HepG2 (cell line): Measurements from ENCODE around the gene PELI3. TPM values are rescaled to one million over a fixed set of nuclear protein-coding genes. Genes with fewer than 3 reads are reported as not detected.

Experiments used
- ATAC-seq: fragments of 200-7000 bp; cut with Tn5 transposase; 3 replicates; pipeline ENCODE4 v1.9.1; 2020; ENCODE audit warnings: mild to moderate bottlenecking, moderate library complexity
- BruUV-seq: library from RNA; stranded (reverse); fragments of 400-500 nt; replicated peaks from 2 replicates; lab custom pipeline; 2021; lab: Mats Ljungman, UMichigan
- CTCF ChIA-PET: fragments of 300-600 bp; formaldehyde crosslinking; extraction: SDS; loops from one replicate; lab custom pipeline; 2021; ENCODE audit warnings: low total read pairs, inconsistent platforms, low intra/inter-chr PET ratio; lab: Yijun Ruan, JAX
- POLR2A ChIA-PET: fragments of 350-600 bp; sonication (Branson Sonifier 250); formaldehyde crosslinking; loops from one replicate; lab custom pipeline; 2020; ENCODE audit warnings: antibody characterized with exemption, inconsistent platforms; lab: Yijun Ruan, JAX
- DNase-seq: peaks from one replicate; pipeline ENCODE4 v3.0.0-alpha.2; 2015; ENCODE audit warnings: low spot score
- FAIRE-seq: peaks from 3 replicates; lab custom pipeline; 2011; peaks lifted over from hg19 to GRCh38; lab: Jason Lieb, UNC
- H2AFZ ChIP-seq: one replicate; pipeline ENCODE4 v1.6.1; 2011; ENCODE audit warnings: low read length, inconsistent platforms
- H3K27ac ChIP-seq: fragments of 300-600 bp; 3 replicates; pipeline ENCODE4 v1.8.0; 2011; ENCODE audit warnings: mixed run types, mild to moderate bottlenecking, mixed read lengths, low read length, inconsistent platforms; ENCODE audit not compliant: insufficient read depth; ENCODE audit errors: extremely low read length
- H3K27me3 ChIP-seq, 2 experiments: fragments of 200-600 bp in 1 of 2; 2 replicates in 1 of 2; 3 replicates in 1 of 2; pipeline versions ENCODE4 v1.6.0 to v1.8.0; 2011; ENCODE audit warnings: low read length in 2 of 2, mild to moderate bottlenecking in 2 of 2, moderate library complexity in 2 of 2, inconsistent platforms in 1 of 2; ENCODE audit not compliant: insufficient read depth in 2 of 2, control insufficient read depth in 1 of 2
- H3K36me3 ChIP-seq, 2 experiments: fragments of 200-600 bp in 1 of 2; replicated peaks in 1 of 2; 2 replicates in 1 of 2; 3 replicates in 1 of 2; pipeline versions ENCODE4 v1.5.1 to v1.8.0; 2011; ENCODE audit warnings: low read length in 2 of 2, inconsistent platforms in 1 of 2; ENCODE audit not compliant: insufficient read depth in 2 of 2, control insufficient read depth in 1 of 2
- H3K4me1 ChIP-seq: 2 replicates; pipeline ENCODE4 v1.5.1; 2012; ENCODE audit warnings: low read length, inconsistent platforms; ENCODE audit not compliant: insufficient read depth
- H3K4me2 ChIP-seq: 2 replicates; pipeline ENCODE4 v1.6.0; 2011; ENCODE audit warnings: low read depth, low read length, inconsistent platforms
- H3K4me3 ChIP-seq, 3 experiments: fragments of 200-600 bp in 1 of 3; sonication (generic), shearing (Covaris generic) in 1 of 3; replicated peaks in 1 of 3; 2 replicates each; pipeline ENCODE4 v1.5.1; 2011 to 2016; ENCODE audit warnings: low read length in 3 of 3, inconsistent platforms in 2 of 3, low read depth in 2 of 3, mild to moderate bottlenecking in 2 of 3, control low read depth in 1 of 3, mixed read lengths in 1 of 3; ENCODE audit not compliant: insufficient read depth in 1 of 3
- H3K79me2 ChIP-seq: one replicate; pipeline ENCODE4 v1.6.1; 2011; ENCODE audit warnings: low read length, inconsistent platforms; ENCODE audit not compliant: insufficient read depth
- H3K9ac ChIP-seq: 2 replicates; pipeline ENCODE4 v1.6.0; 2011; ENCODE audit warnings: mild to moderate bottlenecking, low read depth, low read length, inconsistent platforms; ENCODE audit not compliant: insufficient read depth
- H3K9me3 ChIP-seq: 2 replicates; pipeline ENCODE4 v1.5.1; 2012; ENCODE audit warnings: mild to moderate bottlenecking, low read length
- H4K20me1 ChIP-seq: 2 replicates; pipeline ENCODE4 v1.6.0; 2011; ENCODE audit warnings: inconsistent platforms, mild to moderate bottlenecking, low read length, moderate library complexity; ENCODE audit not compliant: insufficient read depth
- AGO2 ChIP-seq: fragments of 200-400 bp; formaldehyde crosslinking; optimal IDR thresholded peaks from 2 replicates; pipeline ENCODE3; 2017; ENCODE audit warnings: mild to moderate bottlenecking, low read depth, low read length, moderate library complexity
- EP300 ChIP-seq, 3 experiments: sonication (generic) in 1 of 3; formaldehyde crosslinking in 1 of 3; IDR thresholded peaks; 2 replicates each; pipeline versions ENCODE4 v1.5.1 to v1.6.1; 2011 to 2020; ENCODE audit warnings: low read depth in 2 of 3, low read length in 2 of 3, borderline replicate concordance in 1 of 3, improper control_type of control experiment in 1 of 3, mild to moderate bottlenecking in 1 of 3, missing genetic modification reagents in 1 of 3, moderate library complexity in 1 of 3
- EZH2 ChIP-seq: conservative IDR thresholded peaks from 2 replicates; pipeline ENCODE4 v1.6.1; 2012; ENCODE audit warnings: mild to moderate bottlenecking, low read depth, low read length, moderate library complexity
- FOXA3 ChIP-seq: IDR thresholded peaks from 2 replicates; pipeline ENCODE4 v1.6.1; 2016; ENCODE audit warnings: missing genetic modification reagents, missing compliant biosample characterization
- FOXC1 ChIP-seq: sonication (generic); formaldehyde crosslinking; IDR thresholded peaks from 2 replicates; pipeline ENCODE4 v1.8.0; 2022; ENCODE audit warnings: mild to moderate bottlenecking, missing genetic modification reagents, borderline replicate concordance
- HINFP ChIP-seq: sonication (generic); formaldehyde crosslinking; IDR thresholded peaks from 2 replicates; pipeline ENCODE4 v1.4.0; 2020; ENCODE audit warnings: low read depth, mild to moderate bottlenecking, missing genetic modification reagents
- HMGXB3 ChIP-seq: sonication (generic); formaldehyde crosslinking; IDR thresholded peaks from 2 replicates; pipeline ENCODE4 v1.4.0; 2020; ENCODE audit warnings: missing genetic modification reagents, borderline replicate concordance
- IKZF1 ChIP-seq: fragments of 450-650 bp; IDR thresholded peaks from 2 replicates; pipeline ENCODE4 v1.7.1; 2016
- KAT8 ChIP-seq: IDR thresholded peaks from 2 replicates; pipeline ENCODE4 v1.6.1; 2016; ENCODE audit warnings: missing genetic modification reagents, missing compliant biosample characterization
- MAFK ChIP-seq, 2 experiments: IDR thresholded peaks in 1 of 2; conservative IDR thresholded peaks in 1 of 2; 2 replicates each; pipeline ENCODE4 v1.6.1; 2011; ENCODE audit warnings: improper control_type of control experiment in 2 of 2, low read length in 2 of 2
- MEF2D ChIP-seq: sonication (generic); formaldehyde crosslinking; IDR thresholded peaks from 2 replicates; pipeline ENCODE4 v1.5.1; 2020; ENCODE audit warnings: mild to moderate bottlenecking, missing genetic modification reagents
- NFATC3 ChIP-seq: sonication (generic); formaldehyde crosslinking; IDR thresholded peaks from 2 replicates; pipeline ENCODE4 v1.5.1; 2020; ENCODE audit warnings: mild to moderate bottlenecking, missing genetic modification reagents
- NFKB2 ChIP-seq: sonication (generic); formaldehyde crosslinking; IDR thresholded peaks from 2 replicates; pipeline ENCODE4 v1.4.0; 2020; ENCODE audit warnings: missing genetic modification reagents, borderline replicate concordance
- PHF8 ChIP-seq: sonication (generic); formaldehyde crosslinking; IDR thresholded peaks from 2 replicates; pipeline ENCODE4 v1.5.0; 2020; ENCODE audit warnings: missing genetic modification reagents
- PLRG1 ChIP-seq: fragments of 450-650 bp; conservative IDR thresholded peaks from 2 replicates; pipeline ENCODE4 v1.6.1; 2016
- SMAD3 ChIP-seq: sonication (generic); formaldehyde crosslinking; IDR thresholded peaks from 2 replicates; pipeline ENCODE4 v1.4.0; 2020; ENCODE audit warnings: missing genetic modification reagents
- ZBTB7A ChIP-seq: sonication (generic); formaldehyde crosslinking; IDR thresholded peaks from 2 replicates; pipeline ENCODE4 v1.8.0; 2022; ENCODE audit warnings: mild to moderate bottlenecking, missing genetic modification reagents
- WGBS: methylation state at CpG from one replicate; pipeline ENCODE4 v1.1.6; 2017; ENCODE audit warnings: low lambda C conversion rate; 5-methylcytosine and 5-hydroxymethylcytosine counted together
- in situ Hi-C: cut with HindIII; loops from 2 replicates; pipeline ENCODE4 v1.10.0; 2017; ENCODE audit warnings: low pct_unique_long_range_greater_than_20kb; ENCODE audit not compliant: extremely low pct_ligation_motif_present
- intact Hi-C: fragments of 100-400 bp; cut with micrococcal nuclease; formaldehyde crosslinking; loops from one replicate; pipeline ENCODE4 v1.10.0; 2022; ENCODE audit not compliant: unreplicated experiment
- polyA plus RNA-seq, 8 experiments: library from polyadenylated mRNA; depleted of rRNA in 3 of 8; stranded (reverse) in 7 of 8; unstranded in 1 of 8; fragments of >200 nt; fragmentation: Illumina TruSeq in 4 of 8; extraction: Trizol in 4 of 8; gene quantifications; 2 replicates each; pipeline versions ENCODE4 v1.2.1 to v1.2.3, GENCODE V29; 2011 to 2016; ENCODE audit warnings: low read depth in 4 of 8, missing spikeins in 1 of 8, mixed read lengths in 1 of 8; ENCODE audit not compliant: insufficient read depth in 1 of 8
- total RNA-seq, 5 experiments: library from RNA; depleted of rRNA; stranded (reverse); fragments of >200 nt; fragmentation: Illumina TruSeq; extraction: Trizol; gene quantifications; 2 replicates each; pipeline ENCODE4 v1.2.3, GENCODE V29; 2016; ENCODE audit warnings: low read depth in 1 of 5
- TF ChIP-seq, protein P1 (sequence below): sonication (generic); formaldehyde crosslinking; IDR thresholded peaks from 2 replicates; pipeline ENCODE4 v1.5.0; 2020; ENCODE audit warnings: missing genetic modification reagents

Gene PELI3
- total and polyA plus RNA-seq, 2 of the 13 experiments (the other 11 are each of a cell fraction or from before 2014, with no cell fraction given), result 2.0 to 4.0 TPM

- CTCF ChIA-PET, result no interaction called here
- no peak for FAIRE-seq
- TF ChIP-seq ZBTB7A (CRISPR knock-in tag) (no peak), NFATC3 (CRISPR knock-in tag) (no peak), NFKB2 (CRISPR knock-in tag) (no peak), MAFK (conservative IDR thresholded peaks at IDR 0.05 in 1 of 2, IDR thresholded peaks at IDR 0.05 in 1 of 2; ENCODE audit: low read length in 2 of 2) (no peak), AGO2 (no peak), KAT8 (no peak), HMGXB3 (CRISPR knock-in tag) (no peak), PHF8 (CRISPR knock-in tag) (no peak), SMAD3 (CRISPR knock-in tag) (no peak), HINFP (no peak), EZH2 (no peak), MEF2D (no peak), EP300 (IDR thresholded peaks at IDR 0.05; ENCODE audit: low read depth in 2 of 2, low read length in 2 of 2) (no peak), EP300 (CRISPR knock-in tag; IDR thresholded peaks at IDR 0.05; ENCODE audit: borderline replicate concordance) (no peak), FOXA3 (CRISPR knock-in tag) (no peak), FOXC1 (CRISPR knock-in tag) (no peak), IKZF1 (no peak), PLRG1 (no peak)
- TF ChIP-seq, protein P1, sequence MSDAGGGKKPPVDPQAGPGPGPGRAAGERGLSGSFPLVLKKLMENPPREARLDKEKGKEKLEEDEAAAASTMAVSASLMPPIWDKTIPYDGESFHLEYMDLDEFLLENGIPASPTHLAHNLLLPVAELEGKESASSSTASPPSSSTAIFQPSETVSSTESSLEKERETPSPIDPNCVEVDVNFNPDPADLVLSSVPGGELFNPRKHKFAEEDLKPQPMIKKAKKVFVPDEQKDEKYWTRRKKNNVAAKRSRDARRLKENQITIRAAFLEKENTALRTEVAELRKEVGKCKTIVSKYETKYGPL (CRISPR knock-in tag), result no peak
Measured at GRCh38 chr11:66524304-66525040, 57.8 kb downstream of the PELI3 start.

More at GRCh38 chr11:66524304-66525040, 57.8 kb downstream of the PELI3 start:
- Histone ChIP-seq H3K79me2 (no peaks in the 10 kb centered on the region), H3K9me3 (no peaks in the 10 kb centered on the region), H4K20me1 (no peaks in the 10 kb centered on the region), H3K36me3 (peaks cover 0 to 3% of the 10 kb centered on the region in 2 experiments; a peak in 3 of 5 replicates), H3K4me1 (no peaks in the 10 kb centered on the region), H3K27ac (no peak overlapping the region), H3K9ac (no peak overlapping the region), H2AFZ (no peak overlapping the region), H3K4me3 (no peak overlapping the region), H3K4me2 (no peak overlapping the region), H3K27me3 (no peaks in the 10 kb centered on the region)
- no peak for ATAC-seq
- DNase-seq, result no peak
- BruUV-seq, result no TSS peak
- 95% methylated on average over 10 of the region's 10 CpGs for WGBS
- intact Hi-C loops (no loop called here), in situ Hi-C loops (no loop called here)
- POLR2A ChIA-PET, result no interaction called here
